Measurements from ENCODE around the gene CDCA3.
"Not testable (repeated sequence)": the region's sequence is repeated elsewhere in the genome, so short reads cannot be mapped to it uniquely, and the experiment has no call there.

The CDCA3 gene

GRCh38 chr12:6851153-6851920 is at the start of gene CDCA3:
CDCA3 (minus strand) TSS chr12:6851286; CDS start chr12:6850952, 334 bp downstream.
- DNase-seq (ENCODE audit: low read depth), result peak; percentile 100

GRCh38 chr12:6899837-6900519 is 48.9 kb upstream of the CDCA3 start:
- no peak for DNase-seq (ENCODE audit: low read depth)

- no peak for DNase-seq (ENCODE audit: low read depth)
Measured at GRCh38 chr12:6899427-6899826, 48.3 kb upstream of the CDCA3 start.

GRCh38 chr12:6896846-6897435 is 45.9 kb upstream of the CDCA3 start:
- no peak for DNase-seq (ENCODE audit: low read depth)

- DNase-seq (ENCODE audit: low read depth), result no peak
Measured at GRCh38 chr12:6894321-6894720, 43.2 kb upstream of the CDCA3 start.

GRCh38 chr12:6892683-6893082 is 41.6 kb upstream of the CDCA3 start:
- DNase-seq (ENCODE audit: low read depth), result not testable (repeated sequence)

GRCh38 chr12:6891646-6892001 is 40.5 kb upstream of the CDCA3 start:
- peak; percentile 15 for DNase-seq (ENCODE audit: low read depth)

GRCh38 chr12:6890789-6891645 is 39.9 kb upstream of the CDCA3 start:
- peak; percentile 97 for DNase-seq (ENCODE audit: low read depth)

- DNase-seq (ENCODE audit: low read depth), result not testable (repeated sequence)
Measured at GRCh38 chr12:6889775-6890573, 38.9 kb upstream of the CDCA3 start.

- DNase-seq (ENCODE audit: low read depth), result not testable (repeated sequence)
Measured at GRCh38 chr12:6888794-6889193, 37.7 kb upstream of the CDCA3 start.

GRCh38 chr12:6888360-6888759 is 37.3 kb upstream of the CDCA3 start:
- DNase-seq (ENCODE audit: low read depth), result no peak

GRCh38 chr12:6887460-6887859 is 36.4 kb upstream of the CDCA3 start:
- no peak for DNase-seq (ENCODE audit: low read depth)

GRCh38 chr12:6886206-6886999 is 35.3 kb upstream of the CDCA3 start:
- DNase-seq (ENCODE audit: low read depth), result not testable (repeated sequence)

- no peak for DNase-seq (ENCODE audit: low read depth)
Measured at GRCh38 chr12:6884539-6884938, 33.5 kb upstream of the CDCA3 start.

- no peak for DNase-seq (ENCODE audit: low read depth)
Measured at GRCh38 chr12:6883683-6884082, 32.6 kb upstream of the CDCA3 start.

- DNase-seq (ENCODE audit: low read depth), result no peak
Measured at GRCh38 chr12:6883252-6883651, 32.2 kb upstream of the CDCA3 start.

- DNase-seq (ENCODE audit: low read depth), result not testable (repeated sequence)
Measured at GRCh38 chr12:6879824-6880223, 28.7 kb upstream of the CDCA3 start.

- not testable (repeated sequence) for DNase-seq (ENCODE audit: low read depth)
Measured at GRCh38 chr12:6874015-6874368, 22.9 kb upstream of the CDCA3 start.

- DNase-seq (ENCODE audit: low read depth), result peak; percentile 97
Measured at GRCh38 chr12:6873094-6874014, 22.3 kb upstream of the CDCA3 start, which contains the start of gene SPSB2. SPSB2 (minus strand) TSS chr12:6873303; CDS start chr12:6872901, 402 bp downstream.

Data from ELR (cell line).